Uterus (tissue), 4 donors: Measurements from ENCODE around the gene PYROXD2. TPM values are rescaled to one million over a fixed set of nuclear protein-coding genes. Genes with fewer than 3 reads are reported as not detected.

ENCODE experiments used
- DNase-seq, 2 donors: peaks; one replicate each; pipeline ENCODE4 v3.0.0-alpha.2; 2019 to 2020
- H3K27ac ChIP-seq, 2 donors: fragments of 200-600 bp; sonication (generic); 1 replicate in 1 of 2; 2 replicates in 1 of 2; pipeline ENCODE4 v1.5.1; 2016 to 2018
- H3K27me3 ChIP-seq, 2 donors: fragments of 200-600 bp; sonication (generic); one replicate each; pipeline ENCODE4 v1.5.1; 2018 to 2019; ENCODE audit warnings: control low read depth in 1 of 2
- H3K36me3 ChIP-seq, 2 donors: fragments of 200-600 bp; sonication (generic); one replicate each; pipeline ENCODE4 v1.5.1; 2019; ENCODE audit warnings: control low read depth in 1 of 2
- H3K4me1 ChIP-seq, 2 donors: fragments of 200-600 bp; sonication (generic); one replicate each; pipeline ENCODE4 v1.5.1; 2018 to 2019; ENCODE audit warnings: control low read depth in 1 of 2
- H3K4me3 ChIP-seq, 2 donors: fragments of 200-600 bp; sonication (generic); 1 replicate in 1 of 2; 2 replicates in 1 of 2; pipeline ENCODE4 v1.5.1; 2018 to 2019; ENCODE audit warnings: mild to moderate bottlenecking in 1 of 2
- H3K9me3 ChIP-seq, 2 donors: fragments of 200-600 bp; sonication (generic); one replicate each; pipeline ENCODE4 v1.5.1; 2019; ENCODE audit warnings: control low read depth in 1 of 2
- POLR2A ChIP-seq, 2 donors: fragments of 450-650 bp; IDR thresholded peaks; one replicate each; pipeline ENCODE4 v1.6.1; 2016; ENCODE audit warnings: antibody characterized with exemption in 2 of 2, mild to moderate bottlenecking in 1 of 2, moderate library complexity in 1 of 2
- intact Hi-C: fragments of 100-400 bp; cut with DNase I; formaldehyde crosslinking; loops from one replicate; pipeline ENCODE4 v1.15.1; 2023; ENCODE audit warnings: low total_unique reads
- total RNA-seq, 4 donors: library from RNA; depleted of rRNA in 3 of 4; stranded (reverse); fragments of >200 nt in 3 of 4; gene quantifications; one replicate each; pipeline versions ENCODE4 v1.1.0 to v1.2.4, GENCODE V29; 2014 to 2023
- TF ChIP-seq, protein P1 (sequence below), 4 experiments: fragments of 200-600 bp in 2 of 4; fragments of 450-650 bp in 2 of 4; sonication (generic) in 2 of 4; IDR thresholded peaks; one replicate each; pipeline ENCODE4 v1.5.1; 2016 to 2019; ENCODE audit warnings: antibody characterized with exemption in 4 of 4, mild to moderate bottlenecking in 2 of 4, moderate library complexity in 1 of 4
- donor health status: DM: yes; HTN: yes; CAD: no.

PYROXD2 gene
- total RNA-seq, 4 donors from 2014 or later, result 3.6 to 12.5 (median 7.5) TPM

DNA sequence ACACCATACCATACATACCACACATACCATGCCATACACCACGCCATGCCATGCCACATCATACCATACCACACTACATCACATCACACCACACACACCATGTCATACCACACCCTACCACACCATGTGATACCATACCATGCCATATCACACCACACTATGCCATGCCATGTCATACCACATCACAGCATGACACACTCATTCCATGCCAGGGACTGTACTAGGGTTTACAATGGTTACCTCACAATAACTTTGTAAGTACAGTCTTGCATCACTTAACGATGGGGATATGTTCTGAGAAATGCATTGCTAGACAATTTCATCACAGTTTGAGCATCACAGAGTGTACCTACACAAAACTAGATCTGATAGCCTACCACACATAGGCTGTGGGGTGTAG is 14.5 kb downstream of the PYROXD2 start:
- Histone ChIP-seq H3K9me3 (no peaks in the 10 kb centered on the region), H3K4me3 (no peak overlapping the region), H3K36me3 (no peaks in the 10 kb centered on the region), H3K27me3 (no peaks in the 10 kb centered on the region), H3K27ac (no peak overlapping the region), H3K4me1 (no peaks in the 10 kb centered on the region)
- TF ChIP-seq, protein P1, sequence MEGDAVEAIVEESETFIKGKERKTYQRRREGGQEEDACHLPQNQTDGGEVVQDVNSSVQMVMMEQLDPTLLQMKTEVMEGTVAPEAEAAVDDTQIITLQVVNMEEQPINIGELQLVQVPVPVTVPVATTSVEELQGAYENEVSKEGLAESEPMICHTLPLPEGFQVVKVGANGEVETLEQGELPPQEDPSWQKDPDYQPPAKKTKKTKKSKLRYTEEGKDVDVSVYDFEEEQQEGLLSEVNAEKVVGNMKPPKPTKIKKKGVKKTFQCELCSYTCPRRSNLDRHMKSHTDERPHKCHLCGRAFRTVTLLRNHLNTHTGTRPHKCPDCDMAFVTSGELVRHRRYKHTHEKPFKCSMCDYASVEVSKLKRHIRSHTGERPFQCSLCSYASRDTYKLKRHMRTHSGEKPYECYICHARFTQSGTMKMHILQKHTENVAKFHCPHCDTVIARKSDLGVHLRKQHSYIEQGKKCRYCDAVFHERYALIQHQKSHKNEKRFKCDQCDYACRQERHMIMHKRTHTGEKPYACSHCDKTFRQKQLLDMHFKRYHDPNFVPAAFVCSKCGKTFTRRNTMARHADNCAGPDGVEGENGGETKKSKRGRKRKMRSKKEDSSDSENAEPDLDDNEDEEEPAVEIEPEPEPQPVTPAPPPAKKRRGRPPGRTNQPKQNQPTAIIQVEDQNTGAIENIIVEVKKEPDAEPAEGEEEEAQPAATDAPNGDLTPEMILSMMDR (IDR thresholded peaks at IDR 0.05), result no peak
- no peak for TF ChIP-seq POLR2A (IDR thresholded peaks at IDR 0.05)
- DNase-seq, result no peak
- intact Hi-C loops, result no loop called here

- H3K4me1 ChIP-seq, result no peaks in the 10 kb centered on the region
- no peak for TF ChIP-seq POLR2A (IDR thresholded peaks at IDR 0.05)
- TF ChIP-seq, protein P1 (IDR thresholded peaks at IDR 0.05), result no peak
- no peaks in the 10 kb centered on the region for H3K27me3 ChIP-seq
- no peak for DNase-seq
- H3K27ac ChIP-seq, result no peak overlapping the region
- no peaks in the 10 kb centered on the region for H3K36me3 ChIP-seq
- no peaks in the 10 kb centered on the region for H3K9me3 ChIP-seq
- intact Hi-C loops, result no loop called here
- no peak overlapping the region for H3K4me3 ChIP-seq
Observed at GRCh38 chr10:98399784-98400183, 15.2 kb downstream of the PYROXD2 start.

- TF ChIP-seq, protein P1 (IDR thresholded peaks at IDR 0.05), result no peak
- TF ChIP-seq POLR2A (IDR thresholded peaks at IDR 0.05), result no peak
- Histone ChIP-seq H3K9me3 (no peaks in the 10 kb centered on the region), H3K36me3 (no peaks in the 10 kb centered on the region), H3K4me3 (no peak overlapping the region), H3K27ac (no peak overlapping the region), H3K27me3 (no peaks in the 10 kb centered on the region), H3K4me1 (no peaks in the 10 kb centered on the region)
- intact Hi-C loops, result no loop called here
- no peak for DNase-seq
Observed at GRCh38 chr10:98397089-98397600, 17.8 kb downstream of the PYROXD2 start.

GRCh38 chr10:98396096-98397063 is 18.6 kb downstream of the PYROXD2 start:
- no peaks in the 10 kb centered on the region for H3K36me3 ChIP-seq
- no peaks in the 10 kb centered on the region for H3K4me1 ChIP-seq
- intact Hi-C loops, result no loop called here
- no peaks in the 10 kb centered on the region for H3K27me3 ChIP-seq
- no peak for DNase-seq
- H3K4me3 ChIP-seq, result no peak overlapping the region
- H3K9me3 ChIP-seq, result no peaks in the 10 kb centered on the region
- no peak for TF ChIP-seq POLR2A (IDR thresholded peaks at IDR 0.05)
- no peak overlapping the region for H3K27ac ChIP-seq

DNA sequence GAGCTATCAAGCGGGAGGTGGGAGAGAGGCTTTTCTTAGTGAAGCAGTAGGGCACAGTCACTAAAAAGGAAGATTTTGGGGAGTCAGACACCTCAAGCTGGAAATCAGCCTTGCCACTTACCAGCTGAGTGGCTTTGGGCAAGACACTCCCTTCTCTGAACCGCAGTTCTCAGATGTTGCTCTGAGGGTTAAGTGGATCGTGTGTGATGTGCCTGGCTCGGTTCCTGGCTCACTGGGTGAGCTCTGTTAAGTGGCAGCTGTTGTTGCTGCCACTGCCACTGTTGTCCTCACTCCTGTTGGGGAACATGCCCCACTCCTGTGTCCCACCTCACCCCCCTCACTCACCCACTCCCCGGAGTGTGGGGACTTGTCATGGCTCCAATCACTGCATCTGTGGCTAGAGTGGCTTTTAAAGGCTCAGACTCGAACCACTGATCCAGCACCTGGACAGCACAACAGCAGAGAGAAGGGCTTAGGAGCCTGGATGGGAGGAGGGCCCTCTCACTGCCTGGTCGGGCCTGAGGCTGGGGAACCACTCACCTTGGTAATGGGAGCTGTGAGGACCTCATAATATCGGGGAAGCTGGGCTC is 20.0 kb downstream of the PYROXD2 start:
- Histone ChIP-seq H3K4me3 (no peak overlapping the region), H3K27me3 (no peaks in the 10 kb centered on the region), H3K9me3 (no peaks in the 10 kb centered on the region), H3K36me3 (no peaks in the 10 kb centered on the region), H3K4me1 (no peaks in the 10 kb centered on the region), H3K27ac (no peak overlapping the region)
- no peak for DNase-seq
- no peak for TF ChIP-seq POLR2A (IDR thresholded peaks at IDR 0.05)
- TF ChIP-seq, protein P1 (IDR thresholded peaks at IDR 0.05), result no peak
- intact Hi-C loops, result no loop called here
